ENCODE results near the gene TMCO4. TPM values are rescaled to one million over a fixed set of nuclear protein-coding genes. Genes with fewer than 3 reads are reported as not detected.

TMCO4 gene
- total and polyA plus RNA-seq, 7 donors = 16.3 to 25.1 (median 21.9) TPM

- intact Hi-C loops (cut with DNase I) = no loop called here
- H3K27me3 ChIP-seq = peaks cover 0 to 8% (median 0%) of the 10 kb centered on the region in 3 donors
- 77 to 84% methylated on average over 15 of the region's 15 CpGs for WGBS, 2 donors
- peak overlapping the region in 1 of 4 donors; percentile 47 for H3K27ac ChIP-seq
- H3K9me3 ChIP-seq = no peaks in the 10 kb centered on the region
- peaks cover 10 to 31% (median 17%) of the 10 kb centered on the region in 4 donors for H3K36me3 ChIP-seq
- TF ChIP-seq CTCF (IDR thresholded peaks at IDR 0.05) = no peak
- TF ChIP-seq EP300 (IDR thresholded peaks at IDR 0.05) = no peak
- no peak for TF ChIP-seq POLR2AphosphoS5 (IDR thresholded peaks at IDR 0.05)
- TF ChIP-seq POLR2A (IDR thresholded peaks at IDR 0.05) = no peak
- no peak for DNase-seq
- H3K4me3 ChIP-seq = no peak overlapping the region
- H3K4me1 ChIP-seq = peaks cover 0 to 31% (median 21%) of the 10 kb centered on the region in 4 donors
Measured at GRCh38 chr1:19656780-19657466, 142.8 kb downstream of the TMCO4 start.

GRCh38 chr1:19656134-19656779 is 143.5 kb downstream of the TMCO4 start:
- Histone ChIP-seq H3K36me3 (peaks cover 10 to 31% (median 17%) of the 10 kb centered on the region in 4 donors), H3K4me1 (peaks cover 0 to 34% (median 22%) of the 10 kb centered on the region in 4 donors), H3K27me3 (peaks cover 0 to 6% (median 0%) of the 10 kb centered on the region in 3 donors), H3K4me3 (no peak overlapping the region), H3K9me3 (no peaks in the 10 kb centered on the region), H3K27ac (peak overlapping the region in 1 of 4 donors; percentile 97)
- no peak for DNase-seq
- TF ChIP-seq POLR2A (IDR thresholded peaks at IDR 0.05) = no peak
- TF ChIP-seq POLR2AphosphoS5 (IDR thresholded peaks at IDR 0.05) = no peak
- WGBS, 2 donors = 80 to 85% methylated on average over 9 of the region's 9 CpGs
- intact Hi-C loops (cut with DNase I) = no loop called here

GRCh38 chr1:19655718-19656080 is 144.0 kb downstream of the TMCO4 start:
- Histone ChIP-seq H3K9me3 (no peaks in the 10 kb centered on the region), H3K4me3 (no peak overlapping the region), H3K36me3 (peaks cover 10 to 31% (median 17%) of the 10 kb centered on the region in 4 donors), H3K4me1 (peaks cover 0 to 40% (median 28%) of the 10 kb centered on the region in 4 donors), H3K27ac (peak overlapping the region in 1 of 4 donors; percentile 97), H3K27me3 (peaks cover 0 to 2% (median 0%) of the 10 kb centered on the region in 3 donors)
- no peak for DNase-seq
- WGBS, 2 donors = 83 to 89% methylated on average over 8 of the region's 8 CpGs
- intact Hi-C loops (cut with DNase I) = no loop called here
- TF ChIP-seq CTCF (IDR thresholded peaks at IDR 0.05) (no peak), POLR2AphosphoS5 (IDR thresholded peaks at IDR 0.05) (no peak)

GRCh38 chr1:19654886-19655717 is 144.6 kb downstream of the TMCO4 start:
- TF ChIP-seq POLR2A (IDR thresholded peaks at IDR 0.05) (no peak), CTCF (IDR thresholded peaks at IDR 0.05) (no peak), EP300 (IDR thresholded peaks at IDR 0.05) (no peak), POLR2AphosphoS5 (IDR thresholded peaks at IDR 0.05) (no peak)
- H3K36me3 ChIP-seq = peaks cover 10 to 31% (median 17%) of the 10 kb centered on the region in 4 donors
- 41 to 78% methylated on average over 15 of the region's 15 CpGs for WGBS, 2 donors
- peak overlapping the region in 2 of 4 donors; percentile 59 to 97 for H3K27ac ChIP-seq
- DNase-seq = no peak
- no peaks in the 10 kb centered on the region for H3K27me3 ChIP-seq
- H3K4me1 ChIP-seq = peaks cover 0 to 45% (median 33%) of the 10 kb centered on the region in 4 donors
- intact Hi-C loops (cut with DNase I) = no loop called here
- no peak overlapping the region for H3K4me3 ChIP-seq
- H3K9me3 ChIP-seq = no peaks in the 10 kb centered on the region

GRCh38 chr1:19654386-19654785 is 145.3 kb downstream of the TMCO4 start:
- intact Hi-C loops (cut with DNase I) = no loop called here
- H3K27ac ChIP-seq = peak overlapping the region in 2 of 4 donors; percentile 59 to 97
- peaks cover 0 to 44% (median 37%) of the 10 kb centered on the region in 4 donors for H3K4me1 ChIP-seq
- WGBS, 2 donors = 60 to 82% methylated on average over 5 of the region's 5 CpGs
- H3K36me3 ChIP-seq = peaks cover 10 to 31% (median 17%) of the 10 kb centered on the region in 4 donors
- no peaks in the 10 kb centered on the region for H3K9me3 ChIP-seq
- no peaks in the 10 kb centered on the region for H3K27me3 ChIP-seq
- TF ChIP-seq EP300 (IDR thresholded peaks at IDR 0.05) = no peak
- TF ChIP-seq POLR2A (IDR thresholded peaks at IDR 0.05) = no peak
- TF ChIP-seq CTCF (IDR thresholded peaks at IDR 0.05) = no peak
- TF ChIP-seq POLR2AphosphoS5 (IDR thresholded peaks at IDR 0.05) = no peak
- no peak overlapping the region for H3K4me3 ChIP-seq
- no peak for DNase-seq

Data from sigmoid colon (tissue), 7 donors.